Suppressor macrophage treated with lipopolysaccharide for 1 hour (primary cell): ENCODE data around the gene BCL11B.

Experiments
- DNase-seq, 3 donors: peaks; one replicate each; pipeline ENCODE4 v3.0.0-alpha.2; 2020 to 2022

BCL11B gene

GRCh38 chr14:99252940-99253868 is 18.8 kb downstream of the BCL11B start:
- DNase-seq = no peak

- DNase-seq = no peak
Measured at GRCh38 chr14:99252443-99252939, 19.5 kb downstream of the BCL11B start.

- DNase-seq = no peak
Measured at GRCh38 chr14:99251721-99252120, 20.3 kb downstream of the BCL11B start.

GRCh38 chr14:99250636-99251208 is 21.3 kb downstream of the BCL11B start:
- no peak for DNase-seq

- no peak for DNase-seq
Measured at GRCh38 chr14:99249389-99249788, 22.6 kb downstream of the BCL11B start.

- DNase-seq = no peak
Measured at GRCh38 chr14:99248761-99249171, 23.2 kb downstream of the BCL11B start.

GRCh38 chr14:99247772-99248171 is 24.2 kb downstream of the BCL11B start:
- no peak for DNase-seq

GRCh38 chr14:99247101-99247729 is 24.8 kb downstream of the BCL11B start:
- DNase-seq = no peak

GRCh38 chr14:99246536-99247097 is 25.4 kb downstream of the BCL11B start:
- no peak for DNase-seq

- DNase-seq = no peak
Measured at GRCh38 chr14:99245564-99246511, 26.2 kb downstream of the BCL11B start.

- no peak for DNase-seq
Measured at GRCh38 chr14:99244941-99245563, 26.9 kb downstream of the BCL11B start.

GRCh38 chr14:99244367-99244901 is 27.6 kb downstream of the BCL11B start:
- DNase-seq = no peak

GRCh38 chr14:99242816-99243721 is 28.9 kb downstream of the BCL11B start:
- no peak for DNase-seq

- DNase-seq = no peak
Measured at GRCh38 chr14:99242238-99242637, 29.8 kb downstream of the BCL11B start.

- no peak for DNase-seq
Measured at GRCh38 chr14:99241325-99242010, 30.5 kb downstream of the BCL11B start.

GRCh38 chr14:99240627-99241324 is 31.2 kb downstream of the BCL11B start:
- DNase-seq = no peak

GRCh38 chr14:99239661-99240092 is 32.3 kb downstream of the BCL11B start:
- DNase-seq = no peak

- no peak for DNase-seq
Measured at GRCh38 chr14:99238216-99238615, 33.8 kb downstream of the BCL11B start.

- DNase-seq = no peak
Measured at GRCh38 chr14:99237288-99237687, 34.7 kb downstream of the BCL11B start.
